ENCODE measurements around the gene SLC6A19.

- TF ChIP-seq POLR2A (IDR thresholded peaks at IDR 0.05) (no peak), CTCF (IDR thresholded peaks at IDR 0.05) (no peak)
Measured at GRCh38 chr5:1214163-1214935, 13.0 kb downstream of the SLC6A19 start.

All from adrenal gland (tissue), 5 donors.